ENCODE results near the gene CEP78. TPM values are rescaled to one million over a fixed set of nuclear protein-coding genes. Genes with fewer than 3 reads are reported as not detected.

The CEP78 gene, protein sequence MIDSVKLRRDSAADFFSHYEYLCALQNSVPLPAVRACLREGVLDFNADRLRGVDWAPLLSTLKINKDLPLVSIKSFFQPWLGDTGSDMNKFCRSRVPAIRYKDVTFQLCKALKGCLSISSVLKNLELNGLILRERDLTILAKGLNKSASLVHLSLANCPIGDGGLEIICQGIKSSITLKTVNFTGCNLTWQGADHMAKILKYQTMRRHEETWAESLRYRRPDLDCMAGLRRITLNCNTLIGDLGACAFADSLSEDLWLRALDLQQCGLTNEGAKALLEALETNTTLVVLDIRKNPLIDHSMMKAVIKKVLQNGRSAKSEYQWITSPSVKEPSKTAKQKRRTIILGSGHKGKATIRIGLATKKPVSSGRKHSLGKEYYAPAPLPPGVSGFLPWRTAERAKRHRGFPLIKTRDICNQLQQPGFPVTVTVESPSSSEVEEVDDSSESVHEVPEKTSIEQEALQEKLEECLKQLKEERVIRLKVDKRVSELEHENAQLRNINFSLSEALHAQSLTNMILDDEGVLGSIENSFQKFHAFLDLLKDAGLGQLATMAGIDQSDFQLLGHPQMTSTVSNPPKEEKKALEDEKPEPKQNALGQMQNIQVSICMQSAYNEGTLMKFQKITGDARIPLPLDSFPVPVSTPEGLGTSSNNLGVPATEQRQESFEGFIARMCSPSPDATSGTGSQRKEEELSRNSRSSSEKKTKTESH
- total RNA-seq, result 10 to 100 TPM in 1 of 6 experiments, 1 to 10 TPM in 5; 5.5 to 10.4 (median 8.7) TPM
- long read RNA-seq, partial matches to known transcripts, result 0 of 2 reads
- long read RNA-seq, other reads (novel, unspliced or antisense), result 2 of 2 reads

DNA sequence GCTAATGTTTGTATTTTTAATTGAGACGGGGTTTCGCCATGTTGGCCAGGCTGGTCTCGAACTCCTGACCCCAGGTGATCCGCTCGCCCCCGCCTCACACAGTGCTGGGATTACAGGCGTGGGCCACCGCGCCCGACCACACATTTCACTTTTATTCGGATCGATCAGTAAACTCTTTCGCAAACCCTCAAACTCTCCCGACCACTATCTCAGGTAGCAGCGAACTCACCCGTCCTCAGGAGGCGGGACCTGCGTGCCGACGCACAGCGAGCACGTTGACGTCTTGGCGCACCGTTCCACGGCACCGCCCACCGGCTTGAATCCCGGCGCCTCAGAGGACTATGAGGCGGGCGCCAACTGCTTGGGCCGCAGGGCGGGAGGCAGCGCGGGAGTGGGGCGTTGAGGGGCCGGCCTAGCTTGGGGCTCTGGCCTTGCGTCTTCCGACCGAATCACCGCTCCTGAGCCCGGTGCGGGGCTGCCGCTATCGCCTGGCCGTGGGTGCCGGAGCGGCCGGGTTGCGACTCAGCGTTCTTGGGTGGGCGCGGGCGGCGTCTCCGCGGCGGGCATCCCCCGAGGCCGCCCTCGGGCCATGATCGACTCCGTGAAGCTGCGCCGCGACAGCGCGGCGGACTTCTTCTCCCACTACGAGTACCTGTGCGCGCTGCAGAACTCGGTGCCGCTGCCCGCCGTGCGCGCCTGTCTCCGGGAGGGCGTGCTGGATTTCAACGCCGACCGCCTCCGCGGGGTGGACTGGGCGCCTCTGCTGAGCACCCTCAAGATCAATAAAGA is at the start of gene CEP78:
TSS of gene CEP78 (plus strand) at position 314 of the 789 bp plus-strand sequence. CDS start at position 590, 276 bp downstream.
- Histone ChIP-seq H3K4me1 (no peaks in the 10 kb centered on the region), H3K4me3 (peak within 1 kb of the TSS; percentile 67 to 90 (median 79)), H3K27me3 (no peaks in the 10 kb centered on the region), H3K9me3 (no peaks in the 10 kb centered on the region), H3K36me3 (peaks cover 0 to 5% (median 0%) of the 10 kb centered on the region in 4 donors), H3K27ac (peak within 1 kb of the TSS; percentile 77 to 86 (median 84))
- WGBS (ENCODE audit: insufficient coverage, low coverage, low lambda C conversion rate, missing lambda C conversion rate), result 0% methylated on average over 18 of the region's 87 CpGs
- DNase-seq, result peak; percentile 96 to 97 (median 96)
- intact Hi-C loops (cut with DNase I), result no loop called here
- peak; percentile 69 for TF ChIP-seq POLR2A (IDR thresholded peaks at IDR 0.05)
- TF ChIP-seq, protein P1, sequence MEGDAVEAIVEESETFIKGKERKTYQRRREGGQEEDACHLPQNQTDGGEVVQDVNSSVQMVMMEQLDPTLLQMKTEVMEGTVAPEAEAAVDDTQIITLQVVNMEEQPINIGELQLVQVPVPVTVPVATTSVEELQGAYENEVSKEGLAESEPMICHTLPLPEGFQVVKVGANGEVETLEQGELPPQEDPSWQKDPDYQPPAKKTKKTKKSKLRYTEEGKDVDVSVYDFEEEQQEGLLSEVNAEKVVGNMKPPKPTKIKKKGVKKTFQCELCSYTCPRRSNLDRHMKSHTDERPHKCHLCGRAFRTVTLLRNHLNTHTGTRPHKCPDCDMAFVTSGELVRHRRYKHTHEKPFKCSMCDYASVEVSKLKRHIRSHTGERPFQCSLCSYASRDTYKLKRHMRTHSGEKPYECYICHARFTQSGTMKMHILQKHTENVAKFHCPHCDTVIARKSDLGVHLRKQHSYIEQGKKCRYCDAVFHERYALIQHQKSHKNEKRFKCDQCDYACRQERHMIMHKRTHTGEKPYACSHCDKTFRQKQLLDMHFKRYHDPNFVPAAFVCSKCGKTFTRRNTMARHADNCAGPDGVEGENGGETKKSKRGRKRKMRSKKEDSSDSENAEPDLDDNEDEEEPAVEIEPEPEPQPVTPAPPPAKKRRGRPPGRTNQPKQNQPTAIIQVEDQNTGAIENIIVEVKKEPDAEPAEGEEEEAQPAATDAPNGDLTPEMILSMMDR (IDR thresholded peaks at IDR 0.05), result no peak
- peak; percentile 97 to 99 (median 98) for ATAC-seq

DNA sequence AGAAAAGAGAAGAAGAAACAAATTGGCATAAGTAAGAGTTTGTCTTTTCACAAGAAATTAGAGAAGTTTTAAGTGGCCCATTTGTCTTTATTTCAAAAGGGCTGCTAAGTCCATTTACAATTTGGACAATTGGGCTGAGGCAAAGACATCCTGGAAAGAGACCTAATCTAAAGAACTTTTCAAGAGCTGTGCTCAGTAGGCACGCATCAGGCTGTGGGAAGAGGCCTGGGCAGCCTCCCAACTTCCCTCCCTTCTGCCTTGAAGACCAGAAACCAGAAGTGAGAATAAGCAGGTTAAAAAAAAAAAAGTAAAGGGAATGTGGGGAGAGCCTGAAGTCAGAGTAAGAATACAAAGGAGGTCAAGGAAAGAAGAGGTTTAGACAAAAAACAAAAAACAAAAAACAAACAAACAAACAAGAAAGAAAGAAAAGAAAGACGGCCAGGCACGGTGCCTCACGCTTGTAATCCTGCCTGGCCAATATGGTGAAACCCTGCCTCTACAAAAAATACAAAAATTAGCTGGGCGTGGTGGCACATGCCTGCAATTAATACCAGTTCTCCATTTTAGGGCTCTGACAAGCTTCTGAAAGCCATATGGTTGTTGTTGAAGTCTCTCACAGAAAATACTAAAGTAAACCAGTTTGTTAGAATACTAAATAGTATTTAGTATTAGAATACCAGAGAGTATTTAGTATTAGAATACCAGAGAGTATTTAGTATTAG is 48.0 kb upstream of the CEP78 start:
- Histone ChIP-seq H3K4me1 (no peaks in the 10 kb centered on the region), H3K4me3 (no peak overlapping the region), H3K9me3 (no peaks in the 10 kb centered on the region), H3K27me3 (no peaks in the 10 kb centered on the region), H3K27ac (no peak overlapping the region), H3K36me3 (no peaks in the 10 kb centered on the region)
- DNase-seq, result no peak
- WGBS (ENCODE audit: insufficient coverage, low coverage, low lambda C conversion rate, missing lambda C conversion rate), result 60% methylated on average over 5 of the region's 5 CpGs
- intact Hi-C loops (cut with DNase I), result no loop called here
- TF ChIP-seq, protein P1 (IDR thresholded peaks at IDR 0.05), result no peak
- TF ChIP-seq POLR2A (IDR thresholded peaks at IDR 0.05), result no peak
- peak in 2 of 4 donors; percentile 35 to 56 for ATAC-seq

DNA sequence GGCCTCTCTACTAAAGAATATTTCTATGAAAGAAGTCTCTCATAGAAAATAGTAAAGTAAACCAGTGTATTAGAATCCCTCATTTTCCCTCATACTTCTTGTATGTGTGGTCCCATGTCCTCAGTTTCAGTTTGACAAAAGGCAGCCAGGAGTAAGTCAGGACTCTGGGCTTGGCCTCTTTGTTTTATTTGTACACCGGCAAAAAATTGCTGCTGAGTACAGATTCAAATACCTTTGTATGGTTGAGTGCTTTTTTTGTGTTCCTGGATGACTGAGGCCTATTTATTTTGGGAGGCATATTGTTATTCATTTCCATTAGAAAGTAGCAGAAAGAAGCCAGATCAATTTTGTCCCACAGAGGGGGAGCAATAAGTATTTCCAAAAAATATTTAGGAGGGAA is 47.3 kb upstream of the CEP78 start:
- intact Hi-C loops (cut with DNase I), result no loop called here
- no peaks in the 10 kb centered on the region for H3K9me3 ChIP-seq
- H3K27me3 ChIP-seq, result no peaks in the 10 kb centered on the region
- TF ChIP-seq, protein P1 (IDR thresholded peaks at IDR 0.05), result no peak
- TF ChIP-seq POLR2A (IDR thresholded peaks at IDR 0.05), result no peak
- no peak overlapping the region for H3K4me3 ChIP-seq
- ATAC-seq, result no peak
- H3K27ac ChIP-seq, result no peak overlapping the region
- no peaks in the 10 kb centered on the region for H3K36me3 ChIP-seq
- DNase-seq, result no peak
- no peaks in the 10 kb centered on the region for H3K4me1 ChIP-seq
- 67% methylated on average over 1 of the region's 1 CpG for WGBS (ENCODE audit: insufficient coverage, low coverage, low lambda C conversion rate, missing lambda C conversion rate)

DNA sequence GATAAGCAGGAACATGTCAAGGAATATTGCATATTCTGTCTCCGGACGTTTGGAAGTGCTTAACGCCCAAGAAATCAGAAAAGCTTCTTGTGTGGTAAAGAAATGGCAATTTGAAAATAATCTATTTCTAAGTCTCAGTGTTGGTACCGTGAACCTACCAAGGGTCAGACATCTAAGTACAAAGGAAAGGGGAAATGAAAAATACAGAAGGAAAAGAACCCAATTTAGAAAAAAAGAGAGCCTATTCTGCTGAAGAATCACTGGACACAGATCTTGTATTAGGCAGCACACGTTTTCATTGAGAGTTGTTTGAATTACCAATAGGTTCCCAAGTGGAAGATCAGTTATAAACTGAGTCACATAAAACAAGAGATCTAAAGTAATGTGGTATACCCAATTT is 46.9 kb upstream of the CEP78 start:
- Histone ChIP-seq H3K27ac (no peak overlapping the region), H3K4me1 (no peaks in the 10 kb centered on the region), H3K9me3 (no peaks in the 10 kb centered on the region), H3K4me3 (no peak overlapping the region), H3K27me3 (no peaks in the 10 kb centered on the region), H3K36me3 (no peaks in the 10 kb centered on the region)
- TF ChIP-seq, protein P1 (IDR thresholded peaks at IDR 0.05), result no peak
- no peak for TF ChIP-seq POLR2A (IDR thresholded peaks at IDR 0.05)
- DNase-seq (no peak), ATAC-seq (peak in 3 of 4 donors; percentile 18 to 46 (median 26))
- intact Hi-C loops (cut with DNase I), result no loop called here
- WGBS (ENCODE audit: insufficient coverage, low coverage, low lambda C conversion rate, missing lambda C conversion rate), result 72% methylated on average over 5 of the region's 5 CpGs

Measured in right lobe of liver (tissue), 6 donors.